ENCODE results near the gene SORT1.

Gene SORT1

DNA sequence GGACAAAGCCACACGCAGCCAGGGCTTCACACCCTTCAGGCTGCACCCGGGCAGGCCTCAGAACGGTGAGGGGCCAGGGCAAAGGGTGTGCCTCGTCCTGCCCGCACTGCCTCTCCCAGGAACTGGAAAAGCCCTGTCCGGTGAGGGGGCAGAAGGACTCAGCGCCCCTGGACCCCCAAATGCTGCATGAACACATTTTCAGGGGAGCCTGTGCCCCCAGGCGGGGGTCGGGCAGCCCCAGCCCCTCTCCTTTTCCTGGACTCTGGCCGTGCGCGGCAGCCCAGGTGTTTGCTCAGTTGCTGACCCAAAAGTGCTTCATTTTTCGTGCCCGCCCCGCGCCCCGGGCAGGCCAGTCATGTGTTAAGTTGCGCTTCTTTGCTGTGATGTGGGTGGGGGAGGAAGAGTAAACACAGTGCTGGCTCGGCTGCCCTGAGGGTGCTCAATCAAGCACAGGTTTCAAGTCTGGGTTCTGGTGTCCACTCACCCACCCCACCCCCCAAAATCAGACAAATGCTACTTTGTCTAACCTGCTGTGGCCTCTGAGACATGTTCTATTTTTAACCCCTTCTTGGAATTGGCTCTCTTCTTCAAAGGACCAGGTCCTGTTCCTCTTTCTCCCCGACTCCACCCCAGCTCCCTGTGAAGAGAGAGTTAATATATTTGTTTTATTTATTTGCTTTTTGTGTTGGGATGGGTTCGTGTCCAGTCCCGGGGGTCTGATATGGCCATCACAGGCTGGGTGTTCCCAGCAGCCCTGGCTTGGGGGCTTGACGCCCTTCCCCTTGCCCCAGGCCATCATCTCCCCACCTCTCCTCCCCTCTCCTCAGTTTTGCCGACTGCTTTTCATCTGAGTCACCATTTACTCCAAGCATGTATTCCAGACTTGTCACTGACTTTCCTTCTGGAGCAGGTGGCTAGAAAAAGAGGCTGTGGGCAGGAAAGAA is 122.9 kb downstream of the SORT1 start:
- DNase-seq (ENCODE audit: low read depth), result no peak

- DNase-seq (ENCODE audit: low read depth), result no peak
Observed at GRCh38 chr1:109273570-109274288, 124.0 kb downstream of the SORT1 start.

DNA sequence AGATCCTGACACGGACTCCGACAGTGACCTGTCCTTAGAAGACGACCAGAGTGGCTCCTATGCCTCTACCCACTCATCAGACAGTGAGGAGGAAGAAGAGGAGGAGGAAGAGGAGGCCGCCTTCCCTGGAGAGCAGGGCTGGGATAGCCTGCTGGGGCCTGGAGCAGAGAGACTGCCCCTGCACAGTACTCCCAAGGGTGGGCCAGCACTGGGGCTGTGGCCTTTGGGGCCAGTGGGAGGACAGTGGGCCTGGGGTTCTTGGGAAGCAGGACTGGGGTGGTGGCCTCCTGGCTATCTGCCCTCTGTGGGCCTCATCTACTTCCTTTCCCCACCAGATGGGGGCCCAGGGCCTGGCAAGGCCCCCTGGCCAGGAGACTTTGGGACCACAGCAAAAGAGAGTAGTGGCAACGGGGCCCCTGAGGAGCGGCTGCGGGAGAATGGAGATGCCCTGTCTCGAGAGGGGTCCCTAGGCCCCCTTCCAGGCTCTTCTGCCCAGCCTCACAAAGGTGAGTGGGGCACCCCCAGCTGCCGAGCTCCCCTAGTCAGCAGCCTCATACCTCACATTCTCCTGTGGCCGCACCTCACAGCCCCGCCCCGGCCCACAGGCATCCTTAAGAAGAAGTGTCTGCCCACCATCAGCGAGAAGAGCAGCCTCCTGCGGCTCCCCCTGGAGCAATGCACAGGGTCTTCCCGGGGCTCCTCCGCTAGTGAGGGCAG is 124.7 kb downstream of the SORT1 start:
- no peak for DNase-seq (ENCODE audit: low read depth)

GRCh38 chr1:109272021-109272799 is 125.5 kb downstream of the SORT1 start:
- no peak for DNase-seq (ENCODE audit: low read depth)

DNA sequence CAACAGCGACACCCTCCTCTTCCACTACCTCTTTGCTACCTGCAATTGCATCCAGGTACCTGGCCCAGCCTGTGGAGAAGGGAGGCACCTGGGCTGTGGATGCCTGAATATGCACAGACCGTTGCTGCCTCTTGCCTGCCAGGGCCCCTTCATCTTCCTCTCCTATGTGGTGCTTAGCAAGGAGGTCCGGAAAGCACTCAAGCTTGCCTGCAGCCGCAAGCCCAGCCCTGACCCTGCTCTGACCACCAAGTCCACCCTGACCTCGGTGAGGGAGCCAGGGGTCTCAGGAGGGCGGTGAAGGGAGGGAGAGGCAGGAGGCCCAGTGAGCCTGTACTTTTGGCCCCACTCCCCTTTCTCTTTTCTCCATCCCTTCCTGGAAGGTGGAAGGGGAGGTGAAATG is 126.3 kb downstream of the SORT1 start:
- DNase-seq (ENCODE audit: low read depth), result no peak

DNA sequence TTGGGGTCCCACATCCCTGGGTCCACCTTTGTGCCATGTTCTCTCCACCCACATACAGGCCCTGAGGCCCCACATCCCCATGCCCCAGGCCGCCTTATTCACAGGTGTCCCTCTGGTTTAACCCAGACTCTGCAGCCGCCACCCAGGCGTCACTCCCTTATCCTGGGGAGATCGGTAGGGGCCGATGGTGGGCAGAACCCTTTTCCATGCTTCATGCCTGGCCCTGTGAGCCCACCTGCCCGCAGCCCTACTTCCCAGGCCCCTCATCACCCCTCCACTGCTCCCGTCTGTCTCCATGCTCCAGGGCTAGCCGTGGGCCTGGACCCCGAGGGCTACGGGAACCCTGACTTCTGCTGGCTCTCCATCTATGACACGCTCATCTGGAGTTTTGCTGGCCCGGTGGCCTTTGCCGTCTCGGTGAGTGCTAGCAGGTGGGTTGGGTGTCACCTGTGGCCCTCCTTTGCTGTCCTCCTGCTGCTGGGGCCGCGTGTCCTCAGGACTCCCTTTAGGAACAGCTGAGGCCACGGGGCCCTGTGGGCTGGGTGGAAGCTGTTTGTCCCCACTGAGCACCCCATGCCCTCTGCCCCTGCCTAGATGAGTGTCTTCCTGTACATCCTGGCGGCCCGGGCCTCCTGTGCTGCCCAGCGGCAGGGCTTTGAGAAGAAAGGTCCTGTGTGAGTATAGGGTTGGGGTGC is 126.9 kb downstream of the SORT1 start:
- DNase-seq (ENCODE audit: low read depth), result no peak

- no peak for DNase-seq (ENCODE audit: low read depth)
Observed at GRCh38 chr1:109269981-109270622, 127.6 kb downstream of the SORT1 start.

- DNase-seq (ENCODE audit: low read depth), result no peak
Observed at GRCh38 chr1:109269212-109269980, 128.3 kb downstream of the SORT1 start.

DNA sequence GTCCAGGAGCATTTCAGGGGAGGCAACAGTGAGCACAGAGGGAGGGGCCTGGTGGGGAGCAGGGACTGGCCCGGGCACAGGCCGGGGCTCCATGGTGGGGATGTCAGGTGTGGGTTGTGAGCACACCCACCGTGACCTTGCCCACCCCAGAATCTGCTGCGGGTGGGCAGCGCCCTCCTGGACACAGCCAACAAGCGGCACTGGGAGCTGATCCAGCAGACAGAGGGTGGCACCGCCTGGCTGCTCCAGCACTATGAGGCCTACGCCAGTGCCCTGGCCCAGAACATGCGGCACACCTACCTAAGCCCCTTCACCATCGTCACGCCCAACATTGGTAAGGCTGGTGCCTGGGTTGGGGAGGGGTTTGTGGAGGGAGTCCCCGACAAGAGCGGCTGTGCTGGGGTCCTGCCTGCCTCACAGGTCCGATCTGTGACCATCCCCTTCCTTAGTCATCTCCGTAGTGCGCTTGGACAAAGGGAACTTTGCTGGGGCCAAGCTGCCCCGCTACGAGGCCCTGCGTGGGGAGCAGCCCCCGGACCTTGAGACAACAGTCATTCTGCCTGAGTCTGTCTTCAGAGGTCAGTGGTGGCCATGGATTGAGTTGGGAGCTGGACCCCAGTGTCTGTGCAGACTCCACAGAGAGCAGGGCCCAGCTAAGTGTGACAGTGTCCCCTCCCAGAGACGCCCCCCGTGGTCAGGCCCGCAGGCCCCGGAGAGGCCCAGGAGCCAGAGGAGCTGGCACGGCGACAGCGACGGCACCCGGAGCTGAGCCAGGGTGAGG is 129.1 kb downstream of the SORT1 start:
- no peak for DNase-seq (ENCODE audit: low read depth)

- DNase-seq (ENCODE audit: low read depth), result no peak
Observed at GRCh38 chr1:109267743-109268300, 129.9 kb downstream of the SORT1 start.

GRCh38 chr1:109266965-109267364 is 130.8 kb downstream of the SORT1 start:
- no peak for DNase-seq (ENCODE audit: low read depth)

DNA sequence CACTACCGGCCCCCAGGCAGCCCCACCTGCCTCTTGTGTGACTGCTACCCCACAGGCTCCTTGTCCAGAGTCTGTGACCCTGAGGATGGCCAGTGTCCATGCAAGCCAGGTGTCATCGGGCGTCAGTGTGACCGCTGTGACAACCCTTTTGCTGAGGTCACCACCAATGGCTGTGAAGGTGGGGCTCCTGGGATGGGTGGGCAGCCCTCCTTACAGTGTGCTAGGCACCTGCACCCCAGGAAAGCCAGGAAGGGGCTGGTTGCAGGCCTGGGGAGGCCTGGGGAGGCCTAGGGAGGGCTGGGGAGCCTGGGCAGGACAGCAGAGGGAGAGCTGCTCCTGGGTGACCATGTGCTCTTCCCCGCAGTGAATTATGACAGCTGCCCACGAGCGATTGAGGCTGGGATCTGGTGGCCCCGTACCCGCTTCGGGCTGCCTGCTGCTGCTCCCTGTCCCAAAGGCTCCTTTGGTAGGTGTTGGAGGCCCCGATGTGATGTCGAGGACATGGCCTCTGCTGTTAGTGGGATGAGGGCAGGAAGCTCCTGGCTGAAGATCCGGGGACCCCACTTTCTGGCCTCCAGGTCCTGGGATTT is 131.9 kb downstream of the SORT1 start:
- no peak for DNase-seq (ENCODE audit: low read depth)

DNA sequence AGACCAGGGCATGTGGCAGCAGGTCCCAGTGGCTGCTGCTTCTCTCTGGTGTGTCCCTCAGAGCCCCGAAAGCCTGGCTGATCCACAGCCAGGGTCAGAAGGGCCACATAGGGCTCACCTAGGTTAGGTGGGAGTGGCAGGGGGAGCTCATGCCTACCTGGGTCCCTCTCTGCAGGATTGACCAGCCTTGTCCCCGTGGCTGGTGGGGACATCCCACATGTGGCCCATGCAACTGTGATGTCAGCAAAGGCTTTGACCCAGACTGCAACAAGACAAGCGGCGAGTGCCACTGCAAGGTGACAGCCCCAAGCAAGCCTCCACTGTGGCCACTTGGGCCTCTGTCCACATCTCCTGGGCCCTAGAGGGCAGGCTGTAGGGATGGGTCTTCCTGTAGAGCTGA is 132.7 kb downstream of the SORT1 start:
- DNase-seq (ENCODE audit: low read depth), result no peak

GRCh38 chr1:109264379-109264755 is 133.4 kb downstream of the SORT1 start:
- DNase-seq (ENCODE audit: low read depth), result no peak

DNA sequence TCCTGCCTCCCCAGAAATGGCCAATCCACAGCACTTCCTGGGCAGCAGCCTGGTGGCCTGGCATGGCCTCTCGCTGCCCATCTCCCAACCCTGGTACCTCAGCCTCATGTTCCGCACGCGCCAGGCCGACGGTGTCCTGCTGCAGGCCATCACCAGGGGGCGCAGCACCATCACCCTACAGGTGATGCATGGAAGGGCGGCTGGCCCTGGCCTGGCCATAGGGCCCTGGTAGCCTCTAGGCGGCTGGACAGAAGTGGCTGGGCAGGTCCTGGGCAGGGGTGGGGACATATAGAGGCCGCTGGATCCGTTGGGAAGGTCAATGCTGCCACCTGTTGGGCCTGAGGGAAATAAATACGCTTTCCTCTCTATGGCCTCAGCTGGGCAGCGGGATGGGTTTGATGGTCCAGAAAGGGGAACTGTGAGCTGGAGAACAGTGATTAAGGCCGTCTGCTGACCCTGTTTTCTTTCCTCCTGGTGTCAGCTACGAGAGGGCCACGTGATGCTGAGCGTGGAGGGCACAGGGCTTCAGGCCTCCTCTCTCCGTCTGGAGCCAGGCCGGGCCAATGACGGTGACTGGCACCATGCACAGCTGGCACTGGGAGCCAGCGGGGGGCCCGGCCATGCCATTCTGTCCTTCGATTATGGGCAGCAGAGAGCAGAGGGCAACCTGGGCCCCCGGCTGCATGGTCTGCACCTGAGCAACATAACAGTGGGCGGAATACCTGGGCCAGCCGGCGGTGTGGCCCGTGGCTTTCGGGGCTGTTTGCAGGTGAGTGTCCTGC is 133.9 kb downstream of the SORT1 start:
- DNase-seq (ENCODE audit: low read depth), result no peak

DNA sequence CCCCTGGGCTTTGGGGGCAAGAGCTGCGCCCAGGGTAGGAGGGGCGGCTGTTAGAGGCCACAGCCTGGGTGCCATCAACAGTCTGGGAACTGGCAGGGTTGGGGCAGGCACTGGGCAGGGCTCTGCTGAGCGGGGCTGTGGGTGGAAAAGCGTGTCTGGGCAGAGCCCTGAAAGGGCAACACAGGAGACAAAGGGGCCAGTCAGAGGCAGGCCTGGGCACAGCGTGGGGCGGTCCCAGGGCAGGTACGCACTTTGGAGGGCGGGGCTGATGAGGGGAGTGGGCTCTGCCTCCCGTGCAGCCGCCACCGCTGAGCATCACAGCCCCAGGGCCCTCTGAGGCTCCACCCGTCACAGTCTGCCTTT is 134.5 kb downstream of the SORT1 start:
- DNase-seq (ENCODE audit: low read depth), result no peak

DNA sequence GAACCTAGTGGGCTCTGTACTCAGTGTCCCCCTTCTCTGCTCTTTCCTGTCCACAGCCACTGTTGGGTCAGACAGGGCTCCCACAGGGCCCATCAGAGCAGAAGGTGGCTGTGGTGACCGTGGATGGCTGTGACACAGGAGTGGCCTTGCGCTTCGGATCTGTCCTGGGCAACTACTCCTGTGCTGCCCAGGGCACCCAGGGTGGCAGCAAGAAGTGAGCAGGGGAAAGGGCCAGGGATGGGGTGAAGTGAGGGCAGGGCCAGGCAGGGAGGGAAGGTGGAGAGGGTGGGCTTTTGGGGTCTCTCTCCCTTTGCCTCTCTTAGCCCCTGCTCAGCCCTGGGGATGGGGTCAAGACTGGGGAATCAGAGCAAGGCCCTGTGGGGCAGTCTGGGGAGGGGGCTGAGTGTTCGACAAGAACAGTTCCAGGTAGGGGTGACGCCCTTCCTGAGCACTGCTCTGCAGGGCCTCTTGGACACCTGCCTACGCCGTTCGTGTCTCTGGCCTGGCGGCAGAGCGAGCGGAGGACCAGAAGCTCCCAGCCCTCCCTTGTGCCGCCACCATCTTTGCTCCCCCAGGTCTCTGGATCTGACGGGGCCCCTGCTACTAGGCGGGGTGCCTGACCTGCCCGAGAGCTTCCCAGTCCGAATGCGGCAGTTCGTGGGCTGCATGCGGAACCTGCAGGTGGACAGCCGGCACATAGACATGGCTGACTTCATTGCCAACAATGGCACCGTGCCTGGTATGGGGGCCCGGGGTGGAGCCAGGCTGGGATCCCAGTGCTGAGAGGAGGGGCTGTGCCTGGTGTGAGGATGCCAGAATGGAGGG is 135.3 kb downstream of the SORT1 start:
- no peak for DNase-seq (ENCODE audit: low read depth)
